Measurements from ENCODE around the gene AKNA.
A peak's percentile ranks its signal among the peaks of the same experiment; 100 is the strongest.

Gene AKNA

DNA sequence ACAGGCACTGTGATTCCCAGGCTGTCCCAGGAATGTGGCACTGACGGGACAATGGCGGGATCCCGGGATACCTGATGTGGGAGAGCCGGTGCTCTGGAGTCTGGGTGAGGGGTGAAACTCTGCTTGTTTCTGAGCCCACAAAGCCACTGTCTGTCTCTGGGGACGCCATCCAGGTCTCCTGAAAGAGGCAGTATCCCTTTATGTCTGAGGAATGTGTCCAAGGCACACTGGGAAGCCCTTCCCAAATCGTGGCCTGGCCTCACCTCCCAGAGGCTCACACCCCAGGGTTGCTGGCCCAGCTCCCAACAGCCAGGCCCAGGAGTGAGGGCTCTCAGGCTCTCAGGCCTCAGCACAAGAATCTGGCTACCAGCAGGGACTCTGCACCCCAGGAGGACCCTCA lies 31.0 kb downstream of the AKNA start:
- H2AFZ ChIP-seq (ENCODE audit: low read length, unreplicated experiment) = no peak overlapping the region
- H3K4me3 ChIP-seq (ENCODE audit: low read depth, low read length) = no peak overlapping the region
- peaks cover 6% of the 10 kb centered on the region for H3K4me1 ChIP-seq (ENCODE audit: control insufficient read depth, insufficient read depth, low read length, unreplicated experiment)
- no peaks in the 10 kb centered on the region for H3K27me3 ChIP-seq (ENCODE audit: insufficient read depth, low read length)
- no peaks in the 10 kb centered on the region for H3K79me2 ChIP-seq (ENCODE audit: control insufficient read depth, insufficient read depth, low read length, unreplicated experiment)
- peaks cover 18% of the 10 kb centered on the region for H3K36me3 ChIP-seq (ENCODE audit: insufficient read depth, low read length)
- no peak overlapping the region for H3K27ac ChIP-seq (ENCODE audit: low read depth, low read length)

DNA sequence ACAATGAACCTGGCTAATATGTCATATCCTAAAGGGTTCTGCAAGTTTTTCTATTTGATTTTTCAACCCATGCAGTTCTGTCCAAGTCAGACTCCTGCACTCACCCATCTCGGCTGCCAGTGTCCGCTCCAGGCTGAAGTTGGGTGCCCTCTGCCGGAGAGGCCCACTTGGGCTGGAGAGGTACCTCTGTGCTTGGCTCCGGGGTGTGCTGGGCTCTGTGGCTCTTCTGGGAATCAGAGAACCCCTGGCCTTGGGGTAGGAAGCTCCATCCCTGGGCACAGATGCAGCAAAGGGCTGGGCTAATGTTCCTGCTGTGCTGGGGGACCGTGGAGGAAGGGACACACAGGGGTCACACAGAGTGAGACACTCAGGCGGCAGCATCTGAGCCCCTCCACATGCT lies 32.0 kb downstream of the AKNA start:
- Histone ChIP-seq H3K4me1 (ENCODE audit: control insufficient read depth, insufficient read depth, low read length, unreplicated experiment) (peaks cover 6% of the 10 kb centered on the region), H3K4me3 (ENCODE audit: low read depth, low read length) (no peak overlapping the region), H3K36me3 (ENCODE audit: insufficient read depth, low read length) (peaks cover 11% of the 10 kb centered on the region; the same call in 1 of the 2 replicates), H3K79me2 (ENCODE audit: control insufficient read depth, insufficient read depth, low read length, unreplicated experiment) (no peaks in the 10 kb centered on the region), H3K27me3 (ENCODE audit: insufficient read depth, low read length) (no peaks in the 10 kb centered on the region), H2AFZ (ENCODE audit: low read length, unreplicated experiment) (no peak overlapping the region), H3K27ac (ENCODE audit: low read depth, low read length) (no peak overlapping the region)

DNA sequence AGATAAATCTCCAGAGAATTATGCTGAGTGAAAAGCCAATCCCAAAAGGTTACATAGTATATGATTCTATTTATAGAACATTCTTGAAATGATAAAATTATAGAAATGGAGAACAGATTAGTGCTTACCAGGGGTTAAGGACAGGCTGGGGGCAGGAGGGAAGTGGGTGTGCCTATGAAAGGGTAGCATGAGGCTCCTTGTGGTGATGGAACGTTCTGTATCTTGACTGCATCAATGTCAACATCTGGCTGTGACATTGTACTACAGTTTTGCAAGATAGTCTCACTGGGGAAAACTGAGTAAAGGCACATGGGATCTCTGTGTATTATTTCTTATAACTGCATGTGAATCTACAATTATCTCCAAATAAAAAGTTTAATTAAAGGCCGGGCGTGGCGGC lies 35.9 kb downstream of the AKNA start:
- Histone ChIP-seq H3K27ac (ENCODE audit: low read depth, low read length) (no peak overlapping the region), H3K79me2 (ENCODE audit: control insufficient read depth, insufficient read depth, low read length, unreplicated experiment) (no peaks in the 10 kb centered on the region)

DNA sequence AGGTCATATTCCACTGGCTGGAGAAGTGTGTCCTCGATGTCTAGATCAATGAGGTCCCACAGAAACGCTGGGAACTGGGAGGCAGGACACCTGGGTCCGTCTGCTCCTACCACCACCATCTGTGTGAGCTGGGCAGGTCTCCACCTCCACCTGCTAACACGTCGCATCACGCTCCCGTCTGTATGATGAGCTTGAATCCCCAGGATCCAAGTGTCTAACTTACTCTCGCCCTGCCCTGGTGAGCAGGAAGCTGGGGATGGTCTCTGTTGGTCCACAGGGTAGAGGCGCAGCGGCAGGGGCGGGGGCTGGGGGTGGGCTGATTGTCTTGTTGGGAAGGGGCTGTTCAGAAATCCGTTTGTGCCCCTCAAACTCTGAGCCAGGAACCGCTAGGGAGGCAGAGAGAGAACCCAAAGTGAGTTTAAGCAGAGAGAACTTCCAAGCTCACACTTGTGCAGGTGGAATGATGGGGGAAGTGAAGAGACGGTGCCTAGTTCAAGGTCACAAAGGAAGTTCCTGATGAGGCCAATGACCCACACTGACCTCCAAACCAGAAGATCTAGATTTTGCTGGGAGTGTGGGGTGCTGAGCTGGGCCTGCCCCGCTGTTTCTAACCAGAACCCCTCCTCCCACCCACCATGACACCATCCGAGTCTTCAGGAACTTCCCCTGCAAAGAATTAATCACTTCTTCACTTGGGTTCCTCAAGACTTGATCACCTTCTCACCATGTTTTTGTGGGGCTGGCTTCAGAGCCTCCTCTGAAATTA lies 37.0 kb downstream of the AKNA start:
- Histone ChIP-seq H3K36me3 (ENCODE audit: insufficient read depth, low read length) (peaks cover 10% of the 10 kb centered on the region; the same call in 1 of the 2 replicates), H2AFZ (ENCODE audit: low read length, unreplicated experiment) (no peak overlapping the region), H3K27ac (ENCODE audit: low read depth, low read length) (no peak overlapping the region), H3K4me1 (ENCODE audit: control insufficient read depth, insufficient read depth, low read length, unreplicated experiment) (peaks cover 21% of the 10 kb centered on the region), H3K27me3 (ENCODE audit: insufficient read depth, low read length) (no peaks in the 10 kb centered on the region), H3K4me3 (ENCODE audit: low read depth, low read length) (no peak overlapping the region), H3K79me2 (ENCODE audit: control insufficient read depth, insufficient read depth, low read length, unreplicated experiment) (no peaks in the 10 kb centered on the region)

More for the DNA sequence above, 35.9 kb downstream of the AKNA start:
- Histone ChIP-seq H2AFZ (ENCODE audit: low read length, unreplicated experiment) (no peak overlapping the region), H3K4me1 (ENCODE audit: control insufficient read depth, insufficient read depth, low read length, unreplicated experiment) (peaks cover 21% of the 10 kb centered on the region), H3K27me3 (ENCODE audit: insufficient read depth, low read length) (no peaks in the 10 kb centered on the region), H3K4me3 (ENCODE audit: low read depth, low read length) (no peak overlapping the region), H3K36me3 (ENCODE audit: insufficient read depth, low read length) (peaks cover 3% of the 10 kb centered on the region; the same call in 1 of the 2 replicates)

DNA sequence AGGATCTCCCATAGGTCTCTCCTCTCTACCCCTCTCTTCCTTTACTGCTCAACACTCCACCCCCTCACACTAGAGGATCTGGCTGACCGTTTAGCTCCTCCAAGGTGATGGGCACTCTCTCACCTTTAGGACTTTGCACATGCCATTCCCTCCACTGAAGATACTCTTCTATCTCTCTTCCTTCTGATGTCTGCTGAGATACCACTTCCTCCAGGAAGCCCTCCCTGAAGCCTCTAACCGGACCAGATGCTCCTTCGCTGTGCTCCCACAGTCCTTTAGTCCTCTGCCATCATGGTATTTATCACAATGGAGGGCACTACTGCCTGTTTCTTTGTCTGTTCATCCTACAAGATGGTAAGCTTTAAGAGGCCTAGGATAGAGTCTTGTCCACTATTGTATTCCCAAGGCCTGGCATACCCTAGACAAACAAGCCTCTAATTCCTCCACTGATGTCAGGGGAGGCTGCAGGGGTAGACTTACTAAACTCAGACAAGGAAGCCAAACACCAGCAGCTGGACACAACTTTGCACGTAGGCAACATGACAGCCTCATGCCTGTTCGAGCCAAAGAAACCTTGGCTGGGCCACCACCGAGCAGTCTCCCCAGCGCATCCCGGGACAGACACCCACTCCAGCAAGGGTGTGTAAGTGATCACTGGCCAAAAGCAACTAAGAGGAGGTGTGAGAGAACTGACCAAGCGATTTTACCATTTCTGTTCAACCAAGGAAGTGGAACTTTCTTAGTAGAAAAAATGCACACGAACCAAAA lies 37.9 kb downstream of the AKNA start:
- H3K4me3 ChIP-seq (ENCODE audit: low read depth, low read length) = no peak overlapping the region
- peaks cover 21% of the 10 kb centered on the region for H3K4me1 ChIP-seq (ENCODE audit: control insufficient read depth, insufficient read depth, low read length, unreplicated experiment)
- H3K27me3 ChIP-seq (ENCODE audit: insufficient read depth, low read length) = no peaks in the 10 kb centered on the region
- no peak overlapping the region for H2AFZ ChIP-seq (ENCODE audit: low read length, unreplicated experiment)
- peak overlapping the region; percentile 35; the same call in 1 of the 2 replicates for H3K27ac ChIP-seq (ENCODE audit: low read depth, low read length)
- peaks cover 10% of the 10 kb centered on the region; the same call in 1 of the 2 replicates for H3K36me3 ChIP-seq (ENCODE audit: insufficient read depth, low read length)
- H3K79me2 ChIP-seq (ENCODE audit: control insufficient read depth, insufficient read depth, low read length, unreplicated experiment) = no peaks in the 10 kb centered on the region

DNA sequence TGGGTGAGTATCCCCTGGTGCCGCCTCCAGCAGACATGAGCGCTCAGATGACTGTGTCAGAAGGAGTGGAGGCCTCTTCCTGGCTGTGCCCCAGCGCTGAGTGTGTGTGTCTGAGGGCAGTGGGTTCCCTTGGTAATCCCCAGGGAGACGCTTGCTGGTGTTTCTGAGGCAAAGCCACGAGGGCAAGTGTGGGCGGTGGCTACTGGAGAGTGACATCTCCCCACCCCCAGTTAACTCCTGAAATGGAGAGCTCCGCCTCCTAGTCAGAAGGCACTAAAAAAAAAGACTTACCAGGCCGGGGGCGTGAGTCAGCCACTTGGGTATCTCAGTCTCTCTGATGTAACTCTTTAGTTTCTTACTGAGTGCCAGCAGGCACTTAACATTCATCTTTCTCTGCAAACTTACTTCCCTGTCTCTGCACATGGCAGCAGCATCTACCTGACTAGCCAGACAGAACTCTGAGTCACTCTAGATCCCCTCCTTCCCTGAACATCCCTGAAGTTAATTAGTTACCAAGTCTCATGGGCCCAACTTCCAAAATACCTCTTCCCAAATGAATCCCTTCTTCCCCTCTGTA lies 38.8 kb downstream of the AKNA start:
- no peaks in the 10 kb centered on the region for H3K27me3 ChIP-seq (ENCODE audit: insufficient read depth, low read length)
- no peak overlapping the region for H2AFZ ChIP-seq (ENCODE audit: low read length, unreplicated experiment)
- peaks cover 21% of the 10 kb centered on the region for H3K4me1 ChIP-seq (ENCODE audit: control insufficient read depth, insufficient read depth, low read length, unreplicated experiment)
- H3K27ac ChIP-seq (ENCODE audit: low read depth, low read length) = peak overlapping the region; percentile 61
- H3K36me3 ChIP-seq (ENCODE audit: insufficient read depth, low read length) = peaks cover 10% of the 10 kb centered on the region; the same call in 1 of the 2 replicates
- H3K4me3 ChIP-seq (ENCODE audit: low read depth, low read length) = no peak overlapping the region
- no peaks in the 10 kb centered on the region for H3K79me2 ChIP-seq (ENCODE audit: control insufficient read depth, insufficient read depth, low read length, unreplicated experiment)

DNA sequence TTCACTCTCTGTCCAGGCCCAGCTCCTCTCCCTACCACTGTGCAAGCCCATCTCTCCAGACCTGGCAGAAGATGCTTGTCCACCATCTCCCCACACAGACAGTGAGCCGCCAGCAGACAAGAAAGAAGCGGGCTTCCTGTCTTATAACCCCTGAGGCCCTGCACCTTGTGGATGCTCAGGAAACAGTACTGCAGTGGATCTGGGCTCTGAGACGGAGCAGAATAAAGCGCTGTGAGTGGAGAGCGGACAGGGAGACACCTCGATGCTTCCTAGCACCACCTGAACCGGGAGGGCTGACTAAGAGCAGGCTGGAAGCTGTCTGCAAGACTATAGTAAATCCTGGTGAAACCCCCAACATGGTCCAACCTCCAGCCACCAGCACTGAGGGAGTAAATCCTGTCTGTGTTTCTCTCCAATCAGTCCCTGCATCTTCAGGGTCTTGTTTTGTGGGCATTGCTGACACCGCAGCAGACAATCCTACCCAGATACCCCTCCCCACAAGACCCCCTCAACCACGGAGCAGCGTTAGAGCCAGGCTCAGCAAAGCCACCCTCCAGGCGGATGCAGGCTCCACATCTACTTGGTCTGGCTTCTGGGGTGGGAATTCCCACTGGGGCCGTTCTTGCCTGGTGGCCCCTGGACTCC lies 39.4 kb downstream of the AKNA start:
- Histone ChIP-seq H3K27me3 (ENCODE audit: insufficient read depth, low read length) (no peaks in the 10 kb centered on the region), H3K27ac (ENCODE audit: low read depth, low read length) (peak overlapping the region; percentile 61), H3K4me3 (ENCODE audit: low read depth, low read length) (no peak overlapping the region)

DNA sequence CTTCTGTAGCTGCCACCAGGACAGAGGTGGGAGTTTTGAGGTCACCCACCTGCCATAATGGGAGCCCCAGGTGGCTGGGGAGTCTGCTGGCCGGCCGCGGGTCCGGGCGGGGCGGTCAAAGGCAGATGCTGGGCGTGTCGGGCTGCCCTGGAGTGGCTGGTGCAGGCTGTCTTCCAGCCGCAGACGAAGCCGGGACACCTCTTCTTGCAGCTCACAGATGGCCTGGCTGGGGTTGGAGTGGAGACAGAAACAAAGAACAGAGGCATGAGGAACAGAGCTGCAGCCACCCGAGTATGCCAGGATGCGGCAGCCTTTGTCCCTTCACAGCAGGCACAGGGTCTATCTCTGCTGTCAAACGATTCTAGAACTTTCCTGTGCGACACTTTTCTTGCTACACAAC lies 40.1 kb downstream of the AKNA start:
- Histone ChIP-seq H3K27me3 (ENCODE audit: insufficient read depth, low read length) (no peaks in the 10 kb centered on the region), H3K27ac (ENCODE audit: low read depth, low read length) (no peak overlapping the region), H3K79me2 (ENCODE audit: control insufficient read depth, insufficient read depth, low read length, unreplicated experiment) (no peaks in the 10 kb centered on the region), H2AFZ (ENCODE audit: low read length, unreplicated experiment) (no peak overlapping the region), H3K36me3 (ENCODE audit: insufficient read depth, low read length) (peaks cover 7% of the 10 kb centered on the region; the same call in 1 of the 2 replicates), H3K4me1 (ENCODE audit: control insufficient read depth, insufficient read depth, low read length, unreplicated experiment) (peaks cover 16% of the 10 kb centered on the region), H3K4me3 (ENCODE audit: low read depth, low read length) (no peak overlapping the region)

More for the DNA sequence above, 39.4 kb downstream of the AKNA start:
- Histone ChIP-seq H3K79me2 (ENCODE audit: control insufficient read depth, insufficient read depth, low read length, unreplicated experiment) (no peaks in the 10 kb centered on the region), H2AFZ (ENCODE audit: low read length, unreplicated experiment) (no peak overlapping the region), H3K36me3 (ENCODE audit: insufficient read depth, low read length) (peaks cover 7% of the 10 kb centered on the region; the same call in 1 of the 2 replicates), H3K4me1 (ENCODE audit: control insufficient read depth, insufficient read depth, low read length, unreplicated experiment) (peaks cover 18% of the 10 kb centered on the region)

DNA sequence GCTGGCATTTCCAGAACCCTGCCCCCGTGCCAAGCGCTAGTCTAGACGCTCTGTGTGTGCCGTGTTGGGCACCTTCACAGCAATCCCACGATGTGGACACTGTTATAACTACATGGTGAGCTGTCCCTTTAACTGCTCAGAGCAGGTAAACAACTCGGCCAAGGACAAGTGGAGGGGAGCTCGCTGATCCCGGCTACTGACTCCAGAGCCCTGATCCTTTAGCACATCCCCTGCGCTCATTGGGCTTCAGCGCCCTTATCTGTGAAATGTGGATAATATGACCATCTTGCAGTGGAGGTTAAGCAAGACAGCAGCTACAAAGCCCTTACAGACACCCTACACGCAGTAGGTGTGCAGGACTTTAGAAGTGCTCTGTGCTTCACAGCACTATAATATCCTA lies 41.6 kb downstream of the AKNA start:
- H3K27ac ChIP-seq (ENCODE audit: low read depth, low read length) = no peak overlapping the region
- no peaks in the 10 kb centered on the region for H3K27me3 ChIP-seq (ENCODE audit: insufficient read depth, low read length)
- no peaks in the 10 kb centered on the region for H3K79me2 ChIP-seq (ENCODE audit: control insufficient read depth, insufficient read depth, low read length, unreplicated experiment)
- peaks cover 7% of the 10 kb centered on the region; the same call in 1 of the 2 replicates for H3K36me3 ChIP-seq (ENCODE audit: insufficient read depth, low read length)
- peaks cover 16% of the 10 kb centered on the region for H3K4me1 ChIP-seq (ENCODE audit: control insufficient read depth, insufficient read depth, low read length, unreplicated experiment)
- H3K4me3 ChIP-seq (ENCODE audit: low read depth, low read length) = no peak overlapping the region
- no peak overlapping the region for H2AFZ ChIP-seq (ENCODE audit: low read length, unreplicated experiment)

DNA sequence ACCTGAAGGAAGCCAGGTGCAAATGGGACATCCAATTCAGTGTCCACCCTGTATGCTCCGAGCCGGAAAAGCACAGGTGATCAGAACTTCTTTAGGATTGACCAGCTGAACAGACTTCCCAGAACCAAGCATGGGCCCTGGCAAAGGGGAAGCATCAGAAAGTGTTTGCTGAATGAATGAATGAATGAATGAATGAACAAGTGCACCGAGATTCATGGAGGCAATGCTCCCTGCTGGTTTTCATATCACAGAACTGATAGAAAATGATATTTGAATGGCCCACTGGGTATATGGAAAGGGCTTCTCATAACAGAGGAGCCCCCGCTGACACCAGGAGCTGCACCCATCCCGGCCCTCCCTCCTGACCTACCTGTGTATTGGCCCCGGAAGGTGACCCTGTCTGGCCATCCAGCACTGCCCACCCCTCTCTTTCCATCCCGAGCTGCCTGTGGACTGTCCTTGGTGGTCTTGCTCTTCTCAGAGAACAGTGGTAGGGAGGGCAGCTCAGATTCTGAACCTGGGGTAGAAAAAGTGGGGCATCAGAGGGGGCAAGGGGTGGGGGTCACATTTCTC lies 42.2 kb downstream of the AKNA start:
- Histone ChIP-seq H2AFZ (ENCODE audit: low read length, unreplicated experiment) (no peak overlapping the region), H3K4me1 (ENCODE audit: control insufficient read depth, insufficient read depth, low read length, unreplicated experiment) (peaks cover 16% of the 10 kb centered on the region), H3K27ac (ENCODE audit: low read depth, low read length) (no peak overlapping the region), H3K79me2 (ENCODE audit: control insufficient read depth, insufficient read depth, low read length, unreplicated experiment) (no peaks in the 10 kb centered on the region), H3K4me3 (ENCODE audit: low read depth, low read length) (no peak overlapping the region), H3K36me3 (ENCODE audit: insufficient read depth, low read length) (peaks cover 7% of the 10 kb centered on the region; the same call in 1 of the 2 replicates), H3K27me3 (ENCODE audit: insufficient read depth, low read length) (no peaks in the 10 kb centered on the region)

Measured in ACC112 (cell line).